Placental pericyte (primary cell): ENCODE measurements around the gene S100PBP. TPM values are rescaled to one million over a fixed set of nuclear protein-coding genes. Genes with fewer than 3 reads are reported as not detected.

Source experiments
- total RNA-seq: library from RNA; depleted of rRNA; stranded (reverse); fragments of >200 nt; gene quantifications from 2 replicates; pipeline ENCODE4 v1.2.3, GENCODE V29; 2012

S100PBP gene
- 30.2 and 34.4 TPM in 2 replicates for total RNA-seq

GRCh38 chr1:32817159-32817814 lies at the start of gene S100PBP, which contains the start of gene YARS1:
Gene S100PBP, plus strand, starts transcription at chr1:32817653. Its CDS starts 8,447 bp downstream, at chr1:32826100.
Gene YARS1, minus strand, starts transcription at chr1:32817358. Its CDS starts 114 bp downstream, at chr1:32817244.

GRCh38 chr1:32870615-32871363 lies 53.3 kb downstream of the S100PBP start, which contains the start of gene FNDC5:
Gene FNDC5, minus strand, starts transcription at chr1:32870912.

GRCh38 chr1:32886004-32886827 lies 68.8 kb downstream of the S100PBP start, which contains the start of gene HPCA:
Gene HPCA, plus strand, starts transcription at chr1:32886491. Its CDS starts 2,408 bp downstream, at chr1:32888899.

GRCh38 chr1:32900956-32901822 lies 83.7 kb downstream of the S100PBP start, which contains the start of gene TMEM54:
Gene TMEM54, minus strand, starts transcription at chr1:32901389. Its CDS starts 151 bp downstream, at chr1:32901238.

Other genes with a start within 250 kb of the S100PBP start
- 30.4 and 32.2 TPM in 2 replicates for gene ZBTB8OS, start 167.1 kb upstream of the S100PBP start, total RNA-seq
- gene RBBP4, start 166.4 kb upstream of the S100PBP start, total RNA-seq = 126 and 163 TPM in 2 replicates
- 6.3 and 12.9 TPM in 2 replicates for gene SYNC, start 114.9 kb upstream of the S100PBP start, total RNA-seq
- 154 and 303 TPM in 2 replicates for gene YARS1, start 295 bp upstream of the S100PBP start, total RNA-seq
- 0.22 and 0.29 TPM in 2 replicates for gene FNDC5, start 53.3 kb downstream of the S100PBP start, total RNA-seq
- not detected in 2 replicates for gene HPCA, start 68.8 kb downstream of the S100PBP start, total RNA-seq
- gene TMEM54, start 83.7 kb downstream of the S100PBP start, total RNA-seq = 10.3 and 29.3 TPM in 2 replicates
- gene RNF19B, start 147.2 kb downstream of the S100PBP start, total RNA-seq = 24.5 and 35.9 TPM in 2 replicates
- gene AK2, start 219.2 kb downstream of the S100PBP start, total RNA-seq = 143 and 235 TPM in 2 replicates